K562 (cell line): ENCODE measurements around the gene DCP1B. TPM values are rescaled to one million over a fixed set of nuclear protein-coding genes. Genes with fewer than 3 reads are reported as not detected.

Experiments
- ATAC-seq: fragments of 200-7000 bp; cut with Tn5 transposase; 3 replicates; pipeline ENCODE4 v1.9.1; 2020; ENCODE audit warnings: moderate library complexity
- BruUV-seq: library from RNA; stranded (reverse); fragments of 400-500 nt; replicated peaks from 2 replicates; lab custom pipeline; 2021; lab: Mats Ljungman, UMichigan
- CTCF ChIA-PET: fragments of 300-600 bp; formaldehyde crosslinking; extraction: SDS; loops from one replicate; lab custom pipeline; 2021; ENCODE audit warnings: low intra/inter-chr PET ratio; lab: Yijun Ruan, JAX
- POLR2A ChIA-PET: fragments of 300-600, 350-650 bp; sonication (Branson Sonifier 250); formaldehyde crosslinking; extraction: SDS; loops from one replicate; lab custom pipeline; 2021; ENCODE audit warnings: antibody characterized with exemption, inconsistent platforms; lab: Yijun Ruan, JAX
- DNase-seq, 4 experiments: peaks; one replicate each; pipeline versions ENCODE4 v3.0.0 to v3.0.0-alpha.2; 2011 to 2018; ENCODE audit warnings: low spot score in 3 of 4, mixed read lengths in 3 of 4; ENCODE audit errors: extremely low read depth in 1 of 4
- FAIRE-seq: peaks from 2 replicates; lab custom pipeline; 2011; peaks lifted over from hg19 to GRCh38; lab: Jason Lieb, UNC
- H2AFZ ChIP-seq: 2 replicates; pipeline ENCODE4 v1.6.0; 2011; ENCODE audit warnings: low read depth, low read length, control low read depth, inconsistent platforms
- H3K27ac ChIP-seq: fragments of 200-600 bp; 3 replicates; pipeline ENCODE4 v1.8.0; 2011; ENCODE audit warnings: low read depth, mild to moderate bottlenecking, control low read depth, inconsistent platforms, low read length, moderate library complexity, mixed read lengths; ENCODE audit errors: extremely low read depth
- H3K27me3 ChIP-seq, 2 experiments: fragments of 300-600 bp in 1 of 2; 2 replicates in 1 of 2; 3 replicates in 1 of 2; pipeline versions ENCODE4 v1.6.0 to v1.8.0; 2011; ENCODE audit warnings: inconsistent platforms in 2 of 2, low read length in 2 of 2, mild to moderate bottlenecking in 1 of 2, mixed read lengths in 1 of 2, moderate library complexity in 1 of 2; ENCODE audit not compliant: control insufficient read depth in 2 of 2, insufficient read depth in 2 of 2
- H3K36me3 ChIP-seq: fragments of 300-600 bp; 3 replicates; pipeline ENCODE4 v1.8.0; 2011; ENCODE audit warnings: mild to moderate bottlenecking, low read length, inconsistent platforms; ENCODE audit not compliant: control insufficient read depth, insufficient read depth
- H3K4me1 ChIP-seq, 2 experiments: fragments of 200-600 bp in 1 of 2; replicated peaks in 1 of 2; 2 replicates in 1 of 2; 3 replicates in 1 of 2; pipeline versions ENCODE4 v1.5.1 to v1.8.0; 2011; ENCODE audit warnings: inconsistent platforms in 2 of 2, low read length in 2 of 2, mild to moderate bottlenecking in 1 of 2, mixed read lengths in 1 of 2, moderate library complexity in 1 of 2; ENCODE audit not compliant: control insufficient read depth in 2 of 2, insufficient read depth in 2 of 2
- H3K4me2 ChIP-seq: 2 replicates; pipeline ENCODE4 v1.6.1; 2011; ENCODE audit warnings: low read length, control low read depth, inconsistent platforms, mixed read lengths; ENCODE audit not compliant: insufficient read depth
- H3K4me3 ChIP-seq: fragments of 200-600 bp; sonication (generic), shearing (Covaris generic); 2 replicates; pipeline ENCODE4 v1.5.1; 2016; ENCODE audit warnings: control low read depth, inconsistent platforms
- H3K79me2 ChIP-seq: fragments of 200-600 bp; 3 replicates; pipeline ENCODE4 v1.8.0; 2011; ENCODE audit warnings: low read length, inconsistent platforms; ENCODE audit not compliant: control insufficient read depth, insufficient read depth
- H3K9ac ChIP-seq, 2 experiments: 2 replicates each; pipeline versions ENCODE4 v1.6.0 to v1.6.1; 2011; ENCODE audit warnings: low read depth in 2 of 2, low read length in 2 of 2, control low read depth in 1 of 2, inconsistent platforms in 1 of 2, mild to moderate bottlenecking in 1 of 2, mixed read lengths in 1 of 2; ENCODE audit not compliant: insufficient read depth in 1 of 2
- H3K9me1 ChIP-seq: one replicate; pipeline ENCODE4 v1.6.0; 2011; ENCODE audit warnings: inconsistent platforms, mild to moderate bottlenecking, low read length, moderate library complexity; ENCODE audit not compliant: control insufficient read depth, insufficient read depth
- H3K9me3 ChIP-seq: replicated peaks from 2 replicates; pipeline ENCODE4 v1.5.1; 2011; ENCODE audit warnings: low read depth, low read length, inconsistent platforms; ENCODE audit not compliant: control insufficient read depth, insufficient read depth
- H4K20me1 ChIP-seq: replicated peaks from 2 replicates; pipeline ENCODE4 v1.6.1; 2011; ENCODE audit warnings: low read length, inconsistent platforms, mixed read lengths; ENCODE audit not compliant: control insufficient read depth, insufficient read depth
- ESRRB ChIP-seq: fragments of 250-450 bp; sonication (Bioruptor Pico); IDR thresholded peaks from 2 replicates; pipeline ENCODE4 v1.5.0; 2020; ENCODE audit warnings: mild to moderate bottlenecking, moderate library complexity, borderline replicate concordance
- HDAC8 ChIP-seq: fragments of 450-650 bp; IDR thresholded peaks from 2 replicates; pipeline ENCODE4 v1.6.1; 2016; ENCODE audit warnings: mild to moderate bottlenecking, missing genetic modification characterization, moderate library complexity, missing compliant biosample characterization
- HNRNPH1 ChIP-seq: fragments of 200-400 bp; formaldehyde crosslinking; optimal IDR thresholded peaks from 2 replicates; pipeline ENCODE3; 2017; ENCODE audit warnings: low read depth, mild to moderate bottlenecking, low read length, moderate library complexity
- ILF3 ChIP-seq: fragments of 450-650 bp; IDR thresholded peaks from 2 replicates; pipeline ENCODE4 v1.6.1; 2018; ENCODE audit warnings: antibody characterized with exemption, mild to moderate bottlenecking, moderate library complexity, borderline replicate concordance
- MTA2 ChIP-seq: fragments of 450-650 bp; IDR thresholded peaks from 2 replicates; pipeline ENCODE4 v1.6.1; 2016; ENCODE audit warnings: low read depth
- NELFE ChIP-seq: IDR thresholded peaks from 2 replicates; pipeline ENCODE4 v1.6.1; 2011; ENCODE audit warnings: mild to moderate bottlenecking; ENCODE audit not compliant: insufficient read depth, insufficient read length
- SRSF9 ChIP-seq: fragments of 200-400 bp; formaldehyde crosslinking; IDR thresholded peaks from 2 replicates; pipeline ENCODE4 v1.6.1; 2017; ENCODE audit warnings: low read depth, low read length, borderline replicate concordance
- ZBTB5 ChIP-seq: fragments of 450-650 bp; IDR thresholded peaks from 2 replicates; pipeline ENCODE4 v1.6.1; 2017; ENCODE audit warnings: antibody characterized with exemption
- ZNF584 ChIP-seq: fragments of 200-800 bp; sonication (Bioruptor generic); IDR thresholded peaks from 2 replicates; pipeline ENCODE4 v1.6.1; 2016; ENCODE audit warnings: low read depth, mild to moderate bottlenecking, missing genetic modification characterization, missing compliant biosample characterization
- WGBS: fragments of 100-300 bp; shearing (Covaris generic); methylation state at CpG from one replicate; pipeline ENCODE4 v1.1.6; 2016; ENCODE audit warnings: low coverage, mixed read lengths; ENCODE audit not compliant: insufficient coverage; ENCODE audit errors: missing lambda C conversion rate; 5-methylcytosine and 5-hydroxymethylcytosine counted together
- in situ Hi-C: fragments of 300-500 bp; cut with MboI; formaldehyde crosslinking; loops from 4 replicates; pipeline ENCODE4 v1.15.0; 2018; ENCODE audit warnings: inconsistent platforms, mixed read lengths
- intact Hi-C: fragments of 100-400 bp; cut with micrococcal nuclease; formaldehyde crosslinking; loops from 2 replicates; pipeline ENCODE4 v1.14.2; 2022
- polyA plus RNA-seq, 8 experiments: library from polyadenylated mRNA; depleted of rRNA in 4 of 8; stranded (reverse) in 5 of 8; unstranded in 3 of 8; fragments of >200 nt; fragmentation: Nextera tagmentation in 2 of 8; fragmentation: Illumina TruSeq in 1 of 8; extraction: Ambion mirVana in 2 of 8; extraction: Trizol in 1 of 8; gene quantifications; 2 replicates each; pipeline versions ENCODE4 v1.2.1 to v1.2.3, GENCODE V29; 2011 to 2014; ENCODE audit warnings: inconsistent platforms in 1 of 8, missing spikeins in 1 of 8
- total RNA-seq, 7 experiments: library from RNA; depleted of rRNA in 6 of 7; stranded (reverse); fragments of >200 nt in 6 of 7; fragmentation: Illumina TruSeq in 2 of 7; extraction: Trizol in 2 of 7; gene quantifications; 2 replicates each; pipeline versions ENCODE4 v1.2.1 to v1.2.3, GENCODE V29; 2011 to 2021; ENCODE audit warnings: low replicate concordance in 1 of 7
- TF ChIP-seq, protein P1 (sequence below): sonication (generic); formaldehyde crosslinking; IDR thresholded peaks from 2 replicates; pipeline ENCODE4 v1.8.1; 2023; ENCODE audit warnings: mild to moderate bottlenecking, missing genetic modification reagents

Gene DCP1B
- total and polyA plus RNA-seq, 9 of the 15 experiments (the other 6 are each of a cell fraction or from before 2014, with no cell fraction given), result 0.83 to 7.3 (median 3.4) TPM

DNA sequence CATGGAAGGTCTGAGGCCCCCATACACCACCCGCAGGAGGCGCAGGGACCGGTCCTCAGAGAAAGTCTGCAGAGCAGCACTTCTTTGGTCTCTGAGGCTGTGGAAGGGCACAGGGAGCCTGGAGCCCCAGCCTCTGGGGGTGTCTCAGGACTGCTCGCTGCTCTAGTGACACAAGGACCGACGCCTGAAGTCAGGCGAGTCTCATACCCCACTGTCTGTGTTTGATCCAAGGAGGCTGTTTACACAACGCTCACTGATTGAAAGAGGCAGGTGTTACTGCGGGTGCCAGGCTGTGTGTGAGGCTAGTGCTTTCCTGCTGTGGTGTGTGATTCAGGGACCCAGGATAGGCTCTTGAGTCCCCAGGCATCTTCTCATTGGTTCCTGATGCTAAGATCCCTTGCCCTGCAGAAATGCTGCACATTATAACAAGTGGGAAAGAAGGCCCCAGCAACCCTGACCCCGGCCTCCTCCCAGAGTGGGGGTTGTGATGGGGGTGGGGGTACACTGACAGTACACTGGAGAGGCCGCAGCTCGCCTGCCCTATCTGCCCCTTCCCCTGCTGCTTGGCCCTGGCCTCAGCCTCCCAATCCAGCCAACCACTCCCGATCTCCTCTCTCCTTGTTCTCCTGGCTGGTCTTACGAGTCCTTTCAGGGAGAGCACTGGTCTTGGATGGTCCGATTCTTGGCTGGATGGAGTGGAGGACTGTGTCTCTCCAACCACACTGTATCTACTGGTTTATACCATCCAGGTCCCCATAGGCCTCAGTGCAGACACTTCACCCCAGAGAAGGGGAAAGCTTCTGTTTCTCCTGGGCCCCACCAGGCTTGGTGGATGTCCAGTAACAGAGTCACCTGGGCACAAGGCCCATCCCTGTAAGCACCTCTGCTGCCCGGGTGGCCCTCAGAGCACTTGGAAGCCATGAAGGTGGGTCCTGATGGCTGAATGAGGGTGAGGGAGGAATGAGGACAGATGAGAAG lies 92.4 kb downstream of the DCP1B start:
- Histone ChIP-seq H3K36me3 (no peaks in the 10 kb centered on the region), H3K4me3 (no peak overlapping the region), H3K9me3 (no peaks in the 10 kb centered on the region), H3K4me1 (peaks cover 14 to 26% of the 10 kb centered on the region in 2 experiments; a peak in 4 of 5 replicates), H3K27me3 (no peaks in the 10 kb centered on the region), H3K9me1 (no peaks in the 10 kb centered on the region), H3K79me2 (no peaks in the 10 kb centered on the region), H3K27ac (no peak overlapping the region), H3K9ac (no peak overlapping the region), H4K20me1 (no peaks in the 10 kb centered on the region), H3K4me2 (no peak overlapping the region), H2AFZ (no peak overlapping the region)
- DNase-seq, result peak in 1 of 4 experiments; percentile 2
- in situ Hi-C loops (no loop called here), intact Hi-C loops (loop anchor here (10.0 kb wide), 1 partner anchor 97 kb away; no protein-coding TSS in a partner anchor)
- ChIA-PET CTCF (no interaction called here), POLR2A (interaction anchor here (0.6 kb wide), 1 partner anchor 113 kb away, joined by 3 read pairs; no protein-coding TSS in a partner anchor)
- BruUV-seq, result no TSS peak
- FAIRE-seq, result no peak
- WGBS, result 24% methylated on average over 9 of the region's 16 CpGs
- ATAC-seq, result no peak
- TF ChIP-seq SRSF9 (no peak), HDAC8 (tag) (no peak), ILF3 (no peak), ZBTB5 (no peak), MTA2 (no peak), ZNF584 (CRISPR knock-in tag) (no peak), ESRRB (CRISPR knock-in tag) (no peak), HNRNPH1 (no peak), NELFE (no peak)
- TF ChIP-seq, protein P1, sequence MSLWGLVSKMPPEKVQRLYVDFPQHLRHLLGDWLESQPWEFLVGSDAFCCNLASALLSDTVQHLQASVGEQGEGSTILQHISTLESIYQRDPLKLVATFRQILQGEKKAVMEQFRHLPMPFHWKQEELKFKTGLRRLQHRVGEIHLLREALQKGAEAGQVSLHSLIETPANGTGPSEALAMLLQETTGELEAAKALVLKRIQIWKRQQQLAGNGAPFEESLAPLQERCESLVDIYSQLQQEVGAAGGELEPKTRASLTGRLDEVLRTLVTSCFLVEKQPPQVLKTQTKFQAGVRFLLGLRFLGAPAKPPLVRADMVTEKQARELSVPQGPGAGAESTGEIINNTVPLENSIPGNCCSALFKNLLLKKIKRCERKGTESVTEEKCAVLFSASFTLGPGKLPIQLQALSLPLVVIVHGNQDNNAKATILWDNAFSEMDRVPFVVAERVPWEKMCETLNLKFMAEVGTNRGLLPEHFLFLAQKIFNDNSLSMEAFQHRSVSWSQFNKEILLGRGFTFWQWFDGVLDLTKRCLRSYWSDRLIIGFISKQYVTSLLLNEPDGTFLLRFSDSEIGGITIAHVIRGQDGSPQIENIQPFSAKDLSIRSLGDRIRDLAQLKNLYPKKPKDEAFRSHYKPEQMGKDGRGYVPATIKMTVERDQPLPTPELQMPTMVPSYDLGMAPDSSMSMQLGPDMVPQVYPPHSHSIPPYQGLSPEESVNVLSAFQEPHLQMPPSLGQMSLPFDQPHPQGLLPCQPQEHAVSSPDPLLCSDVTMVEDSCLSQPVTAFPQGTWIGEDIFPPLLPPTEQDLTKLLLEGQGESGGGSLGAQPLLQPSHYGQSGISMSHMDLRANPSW (CRISPR knock-in tag), result no peak
